NCI-H2171 treated with DMSO at 0.1 percent for 48 hours (cell line): ENCODE measurements around the gene GSTA1.
"Not testable (repeated sequence)": the region's sequence is repeated elsewhere in the genome, so short reads cannot be mapped to it uniquely, and the experiment has no call there.

Experiments used
- DNase-seq: peaks from one replicate; lab custom pipeline; 2025; lab: John Stamatoyannopoulos, UW

GSTA1 gene

DNA sequence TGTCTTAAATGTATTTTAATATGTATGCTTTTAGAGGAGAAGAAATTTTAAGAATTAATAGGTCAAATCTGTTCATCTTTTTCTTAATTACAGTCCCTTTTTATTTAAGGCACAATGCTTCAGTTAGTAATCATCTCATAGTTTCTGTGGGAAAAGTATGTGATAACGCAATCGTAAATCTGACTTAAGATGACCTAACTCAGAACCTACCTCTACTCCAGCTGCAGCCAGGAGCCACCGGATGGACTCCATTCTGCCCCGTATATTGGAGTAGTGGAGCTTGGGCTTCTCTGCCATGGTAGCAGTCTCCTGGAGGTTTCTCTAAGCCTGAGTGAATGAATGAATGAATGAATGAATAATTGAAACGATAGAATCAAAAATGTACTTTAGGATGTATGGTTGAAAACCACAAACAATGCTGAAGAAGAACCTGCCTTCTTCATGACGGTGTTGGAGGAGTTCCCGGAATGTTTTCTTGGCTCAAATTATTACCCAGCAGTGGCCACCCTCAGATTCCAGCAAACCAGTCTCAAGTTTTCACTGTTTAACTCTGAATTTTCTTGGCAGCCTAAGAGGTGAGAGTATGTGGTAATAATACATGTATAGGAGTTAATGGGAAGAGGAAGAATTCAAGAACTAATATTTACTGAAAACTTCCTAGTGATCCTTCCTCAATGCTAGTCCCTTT lies 45.8 kb downstream of the GSTA1 start:
- DNase-seq, result not testable (repeated sequence)

DNA sequence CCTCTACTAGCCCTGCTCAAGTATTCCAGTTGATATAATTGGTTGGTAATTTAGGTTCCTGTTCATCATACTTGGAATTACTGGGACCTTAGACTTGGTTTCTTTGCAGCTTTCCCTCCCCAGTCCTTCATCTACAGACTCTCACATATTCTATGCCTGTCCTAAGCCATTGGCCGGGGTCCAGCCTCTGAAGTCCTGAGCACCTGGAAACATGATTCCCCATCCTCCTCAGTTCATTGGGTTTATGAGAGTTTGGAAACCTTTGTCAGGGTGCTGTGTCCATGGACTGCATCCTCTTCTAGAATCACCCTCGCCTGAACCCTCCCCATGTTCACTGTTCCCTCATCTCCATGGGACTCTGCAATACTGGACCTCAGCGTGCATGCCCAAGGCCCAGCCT lies 49.2 kb downstream of the GSTA1 start:
- DNase-seq, result no peak

DNA sequence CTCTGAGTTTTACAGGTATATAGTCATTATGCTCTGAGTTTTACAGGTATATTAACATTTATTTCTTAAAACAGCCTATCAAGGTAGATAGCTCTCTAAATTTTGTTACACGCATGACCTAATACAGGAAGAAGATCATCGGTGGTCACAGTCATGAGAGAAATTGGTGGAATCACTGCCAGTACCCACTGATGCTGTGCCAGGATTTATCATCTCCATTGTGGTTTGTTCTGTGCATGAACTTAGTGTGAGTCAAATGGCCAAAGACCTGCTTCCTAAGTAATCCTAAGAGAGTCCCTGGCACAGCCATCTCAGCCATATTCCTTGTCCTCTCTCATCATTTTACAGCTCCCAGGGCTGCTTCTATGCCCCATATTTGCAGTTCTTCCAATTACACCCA lies 50.5 kb downstream of the GSTA1 start:
- not testable (repeated sequence) for DNase-seq

DNA sequence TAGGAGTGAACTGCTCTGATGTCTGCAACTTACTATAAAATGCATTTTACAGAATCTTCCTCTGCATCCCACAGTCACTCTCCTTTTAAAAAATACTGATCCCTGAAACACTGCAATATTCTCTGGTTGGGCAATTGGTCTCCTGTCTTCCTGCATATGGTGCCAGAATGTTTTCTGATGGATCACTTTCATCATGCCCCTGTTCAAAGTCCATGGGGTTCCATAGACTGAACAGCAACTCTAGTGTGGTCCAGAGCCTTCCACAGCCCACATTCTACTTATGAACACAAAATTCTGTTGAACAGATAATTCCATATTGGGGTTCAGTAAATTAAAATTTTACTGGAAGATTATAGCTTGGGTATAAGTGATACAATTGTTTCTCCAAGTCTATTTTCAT lies 51.3 kb downstream of the GSTA1 start:
- no peak for DNase-seq

DNA sequence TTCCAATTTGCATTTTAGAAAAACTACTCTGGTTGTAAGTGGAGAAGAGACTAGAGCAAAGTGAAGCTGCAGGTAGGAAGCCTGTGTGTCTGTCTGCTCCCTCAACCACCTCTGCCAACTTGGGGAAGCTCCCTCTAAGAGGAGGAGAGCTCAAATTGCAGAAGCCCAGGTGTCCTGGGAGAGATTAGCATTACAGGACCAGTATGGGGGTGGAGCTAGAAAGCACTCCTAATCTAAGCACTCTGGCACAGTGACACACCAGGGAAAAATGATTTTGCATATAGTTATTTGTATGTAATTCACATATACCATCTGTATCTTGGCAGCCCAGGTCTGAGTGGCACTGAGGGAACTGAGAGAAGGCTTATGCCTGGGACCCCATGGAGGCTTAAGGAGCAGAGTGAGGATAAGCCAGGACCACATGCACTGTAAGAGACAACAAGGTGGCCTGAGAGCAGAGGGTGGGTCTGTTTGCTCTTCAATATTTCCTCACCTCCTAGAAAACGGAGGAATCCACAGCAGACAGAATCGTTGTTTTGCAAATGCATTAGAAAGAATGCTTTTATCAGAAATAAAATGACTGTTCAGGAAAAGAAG lies 54.0 kb downstream of the GSTA1 start:
- peak; percentile 23 for DNase-seq

DNA sequence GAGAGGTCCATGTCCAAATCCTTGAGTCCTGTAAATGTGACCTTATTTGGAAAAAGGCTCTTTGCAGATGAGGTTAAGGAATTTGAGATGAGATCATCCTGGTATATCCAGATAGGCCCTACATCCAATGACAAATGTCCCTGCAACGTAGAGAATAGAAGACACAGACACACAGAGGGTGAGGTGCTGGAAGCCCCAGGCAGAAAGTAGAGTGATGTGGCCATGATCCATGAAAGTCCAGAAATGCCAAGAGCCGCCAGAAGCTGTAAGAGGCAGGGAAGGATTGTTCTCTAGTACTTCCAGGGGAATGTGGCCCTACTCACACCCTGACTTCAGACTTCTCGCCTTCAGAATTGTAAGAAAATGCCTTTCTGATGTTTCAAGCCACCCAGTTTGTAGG lies 56.3 kb downstream of the GSTA1 start:
- DNase-seq, result not testable (repeated sequence)

DNA sequence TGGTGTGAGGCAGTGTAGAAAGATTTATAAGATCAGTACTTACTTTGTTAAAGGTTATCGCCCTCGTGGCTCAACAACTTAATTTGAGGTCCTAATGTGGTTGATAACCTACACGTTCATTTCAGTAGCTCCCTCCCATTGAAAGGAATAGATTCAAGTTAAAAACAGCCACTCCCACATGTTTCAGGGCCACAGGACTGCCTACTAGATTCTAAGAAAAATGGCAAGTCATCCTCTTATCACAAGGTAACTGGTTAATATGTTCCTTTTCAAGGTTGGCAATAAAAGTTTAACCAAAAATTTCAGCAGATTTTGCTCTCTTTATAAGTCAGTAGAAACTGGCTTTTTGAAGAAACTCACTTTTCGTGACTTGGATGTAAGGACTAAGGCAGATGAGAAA lies 57.4 kb downstream of the GSTA1 start:
- DNase-seq, result no peak

DNA sequence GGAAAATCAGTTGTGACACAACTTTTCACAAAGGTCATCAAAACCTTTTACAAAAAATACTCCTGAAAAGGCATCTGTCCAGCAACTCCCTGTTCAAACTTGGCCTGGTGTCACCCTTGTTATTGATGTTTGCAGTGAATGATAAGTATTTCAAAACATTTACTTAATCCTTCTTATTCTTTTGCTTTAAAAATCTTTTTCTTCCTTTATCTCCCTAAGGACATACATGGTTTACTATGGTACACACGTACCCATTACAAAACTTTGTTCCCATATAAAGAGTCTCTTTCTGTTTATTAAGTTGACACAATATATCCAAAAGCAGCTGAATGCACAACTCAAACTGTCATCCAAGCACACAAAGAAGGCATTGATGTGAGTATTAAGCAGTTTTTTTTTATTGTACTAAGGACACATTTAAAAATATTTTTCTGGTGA lies 57.8 kb downstream of the GSTA1 start:
- DNase-seq, result no peak

DNA sequence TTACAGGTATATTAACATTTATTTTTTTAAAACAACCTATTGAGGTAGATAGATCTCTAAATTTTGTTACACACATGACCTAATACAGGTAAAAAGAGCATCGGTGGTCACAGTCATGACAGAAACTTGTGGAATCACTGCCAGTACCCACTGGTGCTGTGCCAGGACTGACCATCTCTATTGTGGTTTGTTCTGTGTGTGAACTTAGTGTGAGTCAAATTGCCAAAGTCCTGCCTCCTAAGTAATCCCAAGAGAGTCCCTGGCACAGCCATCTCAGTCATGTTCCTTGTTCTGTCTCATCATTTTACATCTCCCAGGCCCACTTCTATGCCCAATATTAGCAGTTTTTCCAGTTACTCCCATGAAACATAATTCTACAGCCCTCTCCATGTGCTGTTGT lies 61.7 kb downstream of the GSTA1 start:
- no peak for DNase-seq
